ENCODE data around the gene OGFOD3. TPM values are rescaled to one million over a fixed set of nuclear protein-coding genes. Genes with fewer than 3 reads are reported as not detected.

OGFOD3 gene
- total RNA-seq, 2 donors from 2014 or later: 21.0 to 26.8 TPM

DNA sequence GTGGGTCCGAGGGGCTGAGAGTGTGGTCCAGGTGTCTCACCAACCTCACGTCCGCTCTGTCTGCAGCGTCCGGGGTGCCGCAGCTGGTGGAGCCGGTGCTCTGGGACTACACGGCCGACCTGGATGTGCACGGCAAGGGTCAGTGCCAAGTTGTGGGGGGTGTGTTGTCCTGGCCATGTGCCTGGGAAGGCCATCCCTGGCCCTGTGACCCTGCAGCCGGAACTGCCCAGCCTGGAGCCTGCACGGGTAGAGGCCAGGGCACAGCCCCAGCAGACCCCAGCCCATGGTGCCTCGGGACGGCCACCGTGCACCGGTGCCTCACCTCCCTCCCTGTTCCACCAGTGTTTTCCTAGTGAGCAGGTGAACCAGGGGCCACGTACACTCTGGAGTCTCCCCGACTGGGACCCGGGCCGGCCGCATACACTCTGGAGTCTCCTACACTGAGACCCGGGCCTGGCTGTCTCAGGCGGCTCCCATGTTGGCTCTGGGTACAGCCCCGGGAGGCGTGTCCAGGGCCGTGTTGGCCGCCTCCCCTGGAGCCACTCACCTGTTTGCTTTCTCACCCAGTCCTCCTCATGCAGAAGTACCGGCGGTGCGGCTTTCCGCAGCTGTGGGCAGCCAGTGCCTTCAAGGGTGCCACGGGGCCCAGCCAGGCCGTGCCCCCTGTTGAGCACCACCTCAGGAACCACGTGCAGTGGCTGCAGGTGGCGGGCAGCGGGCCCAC, 18.4 kb upstream of the OGFOD3 start:
- intact Hi-C loops (cut with DNase I): no loop called here
- no peak for DNase-seq (ENCODE audit: low spot score)

DNA sequence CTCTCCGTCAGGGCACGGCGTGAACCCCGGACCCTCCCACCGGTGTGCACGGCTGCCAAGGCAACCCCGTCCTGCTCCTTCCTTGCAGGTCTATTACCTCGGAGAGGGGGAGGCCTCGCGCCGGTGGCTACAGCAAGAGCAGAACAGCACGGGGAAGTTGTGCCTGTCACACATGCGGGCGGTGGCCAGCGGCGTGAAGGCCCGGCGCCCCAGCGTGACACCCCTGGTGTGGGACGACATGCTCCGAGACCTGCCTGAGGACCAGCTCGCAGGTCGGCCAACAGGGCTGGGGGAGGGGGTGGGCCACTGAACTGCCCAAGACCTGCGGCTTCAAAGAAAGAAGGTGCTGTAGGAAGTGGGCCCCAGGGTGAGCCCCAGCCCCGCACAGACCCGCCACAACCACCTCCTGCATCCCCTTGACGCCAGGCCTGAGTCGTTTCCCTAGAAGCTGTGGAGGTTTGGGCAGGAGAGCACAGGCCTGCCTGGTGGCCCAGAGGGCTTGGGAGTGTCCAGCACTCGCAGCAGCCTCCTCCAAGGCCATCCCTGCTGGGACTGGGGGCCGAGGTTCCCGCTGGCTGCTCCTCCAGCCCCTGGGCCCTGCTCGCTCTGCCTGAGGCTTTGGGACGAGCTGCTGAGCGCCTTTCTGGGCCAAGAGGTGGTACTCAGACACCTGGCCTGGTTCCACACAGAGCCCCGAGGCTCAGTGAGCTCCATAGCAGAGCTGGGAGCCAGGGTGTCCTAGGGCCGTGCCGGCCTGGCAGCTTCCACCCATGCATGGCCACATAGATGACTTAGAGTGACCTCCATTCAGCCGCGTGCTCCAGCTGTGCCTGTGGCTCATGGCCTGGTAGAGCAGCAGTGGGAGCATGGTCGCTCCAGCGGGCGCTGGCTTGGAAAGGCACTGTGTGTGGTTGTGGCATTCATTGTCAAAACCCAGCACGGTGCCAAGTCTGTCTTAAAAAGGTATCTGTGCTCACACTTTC, 17.5 kb upstream of the OGFOD3 start:
- no peak for DNase-seq (ENCODE audit: low spot score)
- intact Hi-C loops (cut with DNase I): no loop called here

GRCh38 chr17:82435103-82435502, 16.7 kb upstream of the OGFOD3 start:
- no peak for DNase-seq (ENCODE audit: low spot score)
- intact Hi-C loops (cut with DNase I): no loop called here

GRCh38 chr17:82434216-82434565, 15.8 kb upstream of the OGFOD3 start:
- DNase-seq (ENCODE audit: low spot score): no peak
- intact Hi-C loops (cut with DNase I): no loop called here

GRCh38 chr17:82433560-82434215, 15.3 kb upstream of the OGFOD3 start:
- intact Hi-C loops (cut with DNase I): no loop called here
- DNase-seq (ENCODE audit: low spot score): no peak

DNA sequence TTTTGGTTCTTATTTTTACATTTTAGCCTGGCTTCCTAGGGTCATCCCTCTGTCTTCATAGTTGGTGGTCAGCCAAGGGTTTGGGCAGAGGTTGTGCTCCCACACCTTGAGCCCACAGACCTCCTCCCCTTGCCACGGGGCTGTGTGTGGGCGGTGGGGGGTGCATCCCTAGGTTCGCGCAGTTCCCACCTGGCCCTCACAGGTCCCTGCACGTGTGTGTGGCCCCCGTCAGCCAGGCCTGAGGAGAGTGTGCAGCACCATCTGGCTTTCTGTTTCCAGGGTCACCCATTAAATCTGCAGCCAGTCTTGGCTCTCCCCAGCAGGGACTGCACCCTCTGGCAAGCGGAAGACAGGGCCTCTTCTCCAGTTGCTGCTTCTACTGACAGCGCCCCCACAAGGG, 13.6 kb upstream of the OGFOD3 start:
- no peak for DNase-seq (ENCODE audit: low spot score)
- intact Hi-C loops (cut with DNase I): no loop called here

- no peak for DNase-seq (ENCODE audit: low spot score)
- intact Hi-C loops (cut with DNase I): no loop called here
Measured at GRCh38 chr17:82429824-82430223, 11.4 kb upstream of the OGFOD3 start.

DNA sequence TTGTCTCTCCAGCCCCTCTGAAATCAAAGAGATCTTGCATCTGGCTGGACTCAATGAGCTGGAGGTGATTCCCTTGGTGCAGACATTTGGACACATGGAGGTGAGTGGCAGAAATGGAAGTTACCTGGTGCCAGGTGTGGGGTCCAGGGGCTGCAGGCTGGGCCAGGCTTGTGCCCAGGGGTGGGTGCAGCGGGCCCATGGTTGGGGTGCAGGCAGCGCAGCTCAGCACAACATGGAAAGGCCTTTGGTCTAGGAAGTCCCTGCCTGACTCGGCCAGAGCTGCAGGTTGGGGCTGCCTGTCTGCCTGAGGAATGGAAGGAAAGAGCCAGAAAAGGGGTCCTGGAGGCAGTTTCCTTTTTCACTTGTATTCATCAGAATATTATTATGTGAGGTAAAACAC, 10.2 kb upstream of the OGFOD3 start:
- DNase-seq (ENCODE audit: low spot score): no peak
- intact Hi-C loops (cut with DNase I): no loop called here

- intact Hi-C loops (cut with DNase I): no loop called here
Measured at GRCh38 chr17:82424863-82425159, 6.4 kb upstream of the OGFOD3 start.

DNA sequence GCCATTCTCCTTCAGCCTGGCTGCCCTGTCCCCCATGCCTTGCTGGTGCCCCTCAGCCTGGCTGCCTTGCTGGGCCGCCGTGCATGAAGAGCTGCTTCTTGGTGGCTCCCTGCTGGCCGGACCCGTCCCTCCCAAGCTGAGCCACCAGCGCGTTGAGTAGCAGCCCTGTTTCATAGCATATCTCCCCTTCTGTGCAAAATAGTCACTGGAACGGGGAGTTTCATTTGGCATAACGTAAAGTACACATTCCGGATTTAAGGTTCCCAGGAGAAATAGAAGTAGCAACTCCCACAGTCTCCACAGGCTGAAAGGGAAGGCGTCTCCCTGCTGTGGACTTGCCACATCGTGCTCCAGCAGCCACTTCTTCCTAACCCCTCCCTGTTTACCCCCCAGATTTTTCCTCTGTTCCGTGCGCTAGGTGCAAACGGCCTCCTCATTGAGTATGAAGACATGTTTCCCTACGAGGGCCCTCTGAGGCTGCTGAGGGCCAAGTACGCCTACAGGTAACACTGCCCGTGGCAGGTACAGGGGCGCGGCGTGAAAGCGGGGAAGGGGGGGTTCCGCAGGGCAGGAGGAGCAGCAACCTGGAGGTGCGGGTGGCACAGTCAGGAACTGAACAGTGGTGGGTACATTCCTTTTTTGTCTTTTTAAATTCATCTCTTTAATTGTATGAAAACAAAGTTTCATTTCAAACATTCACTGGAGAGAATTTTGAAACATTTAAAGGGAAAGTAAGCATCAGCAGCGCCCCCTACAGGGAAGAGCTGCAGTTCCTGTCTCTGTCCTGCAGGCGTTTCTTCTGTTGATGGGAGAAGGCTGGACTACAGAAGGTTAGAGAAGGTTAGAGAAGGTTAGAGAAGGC, 5.8 kb upstream of the OGFOD3 start:
- DNase-seq (ENCODE audit: low spot score): no peak
- intact Hi-C loops (cut with DNase I): no loop called here

More at GRCh38 chr17:82424863-82425159, 6.4 kb upstream of the OGFOD3 start:
- DNase-seq (ENCODE audit: low spot score): no peak

- intact Hi-C loops (cut with DNase I): no loop called here
- no peak for DNase-seq (ENCODE audit: low spot score)
Measured at GRCh38 chr17:82419540-82419939, 1.2 kb upstream of the OGFOD3 start.

GRCh38 chr17:82416771-82417170, 1.6 kb downstream of the OGFOD3 start:
- intact Hi-C loops (cut with DNase I): no loop called here

DNA sequence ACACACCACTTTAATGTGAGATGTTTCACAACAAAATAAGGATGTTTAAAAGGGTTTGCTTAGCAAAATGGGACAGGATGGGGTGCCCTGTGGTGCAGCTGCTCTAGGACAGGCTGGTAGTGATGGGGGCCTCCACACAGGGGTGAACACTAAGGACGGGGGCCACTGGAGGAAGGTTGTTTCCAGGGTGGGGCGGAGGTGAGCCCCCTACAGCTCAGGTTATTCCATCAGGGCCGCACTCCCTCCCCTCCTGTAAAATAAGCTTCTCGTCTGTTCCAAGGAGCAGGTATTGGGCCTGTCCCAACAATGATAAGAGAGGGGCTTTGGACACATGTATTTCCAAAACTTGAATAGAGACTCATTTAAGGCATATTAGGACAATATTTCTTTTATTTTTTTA, 2.1 kb downstream of the OGFOD3 start:
- DNase-seq (ENCODE audit: low spot score): no peak
- intact Hi-C loops (cut with DNase I): no loop called here

More at GRCh38 chr17:82416771-82417170, 1.6 kb downstream of the OGFOD3 start:
- no peak for DNase-seq (ENCODE audit: low spot score)

DNA sequence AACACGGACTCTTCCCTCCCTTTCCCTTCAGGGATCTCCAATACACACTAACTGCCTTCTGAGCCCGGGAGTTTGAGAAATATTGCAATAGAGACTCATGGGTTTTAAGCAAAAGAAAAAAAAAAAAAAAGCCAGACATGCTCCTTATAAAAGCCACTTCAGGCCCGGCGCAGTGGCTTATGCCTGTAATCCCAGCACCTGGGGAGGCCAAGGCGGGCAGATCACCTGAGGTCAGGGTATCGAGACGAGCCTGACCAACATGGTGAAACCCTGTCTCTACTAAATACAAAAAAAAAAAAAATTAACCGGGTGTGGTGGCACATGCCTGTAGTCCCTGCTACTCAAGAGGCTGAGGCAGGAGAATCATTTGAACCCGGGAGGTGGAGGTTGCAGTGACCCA, 2.6 kb downstream of the OGFOD3 start:
- DNase-seq (ENCODE audit: low spot score): no peak
- intact Hi-C loops (cut with DNase I): no loop called here

- no peak for DNase-seq (ENCODE audit: low spot score)
- intact Hi-C loops (cut with DNase I): no loop called here
Measured at GRCh38 chr17:82415336-82415735, 3.0 kb downstream of the OGFOD3 start.

DNA sequence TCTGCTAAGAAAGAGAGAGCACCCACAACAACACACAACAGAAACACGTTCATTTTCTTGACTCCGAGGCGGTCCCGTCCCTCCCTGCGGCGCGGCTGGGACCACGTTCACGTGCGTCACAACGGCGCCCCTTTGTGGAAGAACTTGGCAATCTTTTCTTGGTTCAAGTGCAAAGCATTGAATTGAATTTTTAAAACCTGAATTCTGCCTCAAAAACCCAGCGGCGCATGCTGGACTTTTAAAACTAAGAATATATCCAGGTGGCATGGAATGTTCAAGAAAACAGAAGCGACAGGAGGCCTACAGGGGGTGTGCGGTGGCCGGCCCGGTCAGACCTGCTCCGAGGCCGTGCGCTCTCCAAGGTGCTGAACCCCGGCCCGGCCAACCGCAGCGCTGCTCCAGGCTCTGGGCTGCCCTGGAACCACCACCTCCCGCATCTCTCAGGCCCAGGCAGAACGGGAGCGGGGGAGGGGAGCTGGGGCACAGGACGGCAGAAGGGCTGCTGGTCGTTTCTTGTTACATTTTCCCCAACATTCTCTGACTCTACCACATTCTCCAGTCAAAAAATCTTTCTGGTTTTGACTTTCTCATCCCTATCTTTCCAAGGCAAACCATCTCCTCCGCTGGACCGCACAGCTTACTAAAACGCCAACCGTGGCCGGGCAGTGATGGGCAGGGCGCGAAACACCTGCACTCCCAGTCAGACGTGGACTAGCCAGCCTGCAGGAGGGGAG, 3.7 kb downstream of the OGFOD3 start:
- peak; percentile 93 for DNase-seq (ENCODE audit: low spot score)
- intact Hi-C loops (cut with DNase I): loop anchor here in 1 of 2 donors (5.0 kb wide), 1 partner anchor 62 kb away; no protein-coding TSS in a partner anchor

DNA sequence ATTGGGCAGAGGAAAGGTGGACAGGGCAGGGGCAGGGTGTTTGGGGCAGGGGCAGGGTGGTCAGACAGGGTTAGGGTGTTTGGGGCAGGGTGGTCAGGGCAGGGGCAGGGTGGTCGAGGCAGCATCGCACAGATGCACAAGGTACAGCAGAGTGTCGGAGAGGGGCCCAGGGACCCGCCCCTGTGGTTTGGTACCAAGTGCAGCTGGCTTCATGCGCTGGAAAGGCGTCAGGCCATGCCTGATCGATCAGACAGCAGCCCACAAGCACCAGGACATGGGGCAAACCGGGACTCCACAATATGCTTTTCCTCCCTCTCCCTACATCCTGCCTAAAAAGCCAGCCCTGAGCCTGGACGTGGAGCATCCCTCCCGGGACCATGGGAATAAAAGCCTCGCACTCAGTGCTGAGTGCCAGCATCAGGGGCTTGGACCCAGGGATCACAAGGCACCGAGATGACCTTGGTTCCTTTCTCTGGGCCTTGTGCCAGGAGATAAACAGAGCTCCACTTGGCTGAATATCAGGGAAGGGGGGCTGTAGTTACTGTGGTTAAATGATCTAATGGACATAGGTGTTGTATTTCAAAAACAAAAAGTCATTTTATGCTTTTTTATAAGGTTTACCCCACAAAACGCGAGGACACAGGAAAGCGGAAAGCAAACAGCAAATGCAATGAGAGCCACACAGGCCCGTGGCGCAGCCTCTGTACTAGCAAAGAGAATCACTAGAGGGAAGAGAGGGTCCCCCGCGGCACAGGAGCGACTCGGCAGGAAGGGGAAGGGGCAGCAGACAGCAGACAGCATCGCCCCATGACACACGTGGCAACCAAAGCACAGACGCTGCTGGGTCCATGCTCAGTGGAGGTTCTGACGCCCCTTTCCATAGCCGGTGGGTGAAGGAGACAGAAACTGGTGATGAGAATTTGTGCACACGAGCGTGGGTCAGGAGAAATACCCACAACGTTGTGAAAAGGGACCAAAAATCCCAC, 5.6 kb downstream of the OGFOD3 start:
- intact Hi-C loops (cut with DNase I): loop anchor here (2.0 to 5.0 kb wide), 2 partner anchors 60 to 61 kb away; no protein-coding TSS in a partner anchor
- DNase-seq (ENCODE audit: low spot score): no peak

Data from posterior vena cava (tissue), 2 donors.